ENCODE results near the gene GPR157.

The GPR157 gene

DNA sequence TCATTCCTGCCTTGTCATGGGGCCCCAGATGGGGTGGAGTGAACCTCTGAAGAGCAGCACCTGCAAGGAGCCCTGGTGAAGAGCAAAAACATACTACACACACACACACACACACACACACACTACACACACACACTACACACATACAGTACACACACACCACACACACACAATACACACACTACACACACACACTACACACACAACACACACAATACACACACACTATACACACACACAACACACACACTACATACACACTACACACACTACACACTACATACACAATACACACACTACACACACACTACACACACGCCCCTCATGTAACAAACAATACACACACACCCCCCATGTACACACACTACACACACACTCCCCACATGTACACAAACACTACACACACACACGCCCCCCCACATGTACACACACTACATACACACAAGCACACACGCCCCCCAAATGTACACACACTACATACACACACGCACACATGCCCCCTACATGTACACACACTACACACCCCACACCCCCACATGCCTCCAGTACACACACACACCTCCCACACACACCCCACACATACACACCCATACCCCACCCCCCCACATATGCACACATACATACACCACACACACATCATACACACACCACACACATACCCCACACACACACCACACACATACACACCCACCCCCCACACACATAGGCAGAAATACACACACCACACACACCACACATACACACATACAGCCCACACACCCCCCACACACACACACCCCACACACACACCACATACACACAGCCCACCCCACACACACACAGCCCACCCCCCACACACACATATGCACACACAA, 68.8 kb downstream of the GPR157 start:
- no peak for DNase-seq

DNA sequence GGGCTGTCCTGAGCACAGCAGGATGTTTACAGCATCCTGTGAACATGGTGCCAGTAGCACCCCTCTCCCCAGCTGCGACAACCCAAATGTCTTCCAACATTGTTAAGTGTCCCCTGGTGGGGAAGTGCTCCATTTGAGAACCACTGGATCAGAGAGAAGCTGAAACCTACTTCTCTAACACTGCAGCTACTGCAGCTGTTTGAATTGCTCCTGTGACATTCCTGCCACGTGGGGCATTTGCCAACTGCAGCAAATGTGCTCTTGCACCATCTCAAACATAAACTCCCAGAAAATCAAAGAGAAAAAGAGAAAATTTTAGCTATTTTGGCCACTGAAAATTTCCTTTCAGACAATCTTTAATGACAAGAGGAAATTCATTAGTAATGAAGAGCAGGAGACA, 70.4 kb downstream of the GPR157 start:
- DNase-seq: no peak

- DNase-seq: no peak
These were observed 71.1 kb downstream of the GPR157 start for GRCh38 chr1:9057851-9058250.

DNA sequence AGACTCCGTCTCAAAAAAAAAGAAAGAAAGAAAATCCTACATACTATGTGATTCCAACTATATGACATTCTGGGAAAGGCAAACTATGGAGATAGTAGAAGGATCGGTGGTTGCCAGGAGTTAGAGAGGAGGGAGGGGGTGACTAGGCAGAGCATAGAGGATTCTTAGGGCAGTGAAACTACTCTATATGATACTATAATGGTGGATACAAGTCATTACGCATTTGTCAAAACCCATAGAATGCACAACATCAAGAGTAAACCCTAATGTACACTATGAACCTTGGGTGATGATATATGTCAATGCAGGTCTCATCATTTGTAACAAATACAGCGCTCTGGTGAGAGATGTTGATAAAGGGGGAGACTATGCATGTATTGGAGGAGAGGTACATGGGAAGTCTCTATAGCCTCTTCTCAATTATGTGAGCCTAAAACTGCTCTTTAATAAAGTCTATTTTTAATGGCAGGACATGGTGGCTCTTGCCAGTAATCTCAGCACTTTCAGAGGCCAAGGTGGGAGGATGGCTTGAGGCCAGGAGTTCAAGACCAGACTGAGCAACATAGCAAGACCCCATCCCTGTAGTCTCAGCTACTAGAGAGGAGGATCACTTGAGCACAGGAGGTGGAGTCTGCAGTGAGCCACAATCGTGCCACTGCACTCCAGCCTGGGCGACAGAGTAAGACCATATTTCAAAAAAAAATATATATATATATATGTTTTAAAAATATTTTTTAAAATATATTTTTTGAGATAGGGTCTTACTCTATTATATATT, 76.4 kb downstream of the GPR157 start:
- DNase-seq: no peak

DNA sequence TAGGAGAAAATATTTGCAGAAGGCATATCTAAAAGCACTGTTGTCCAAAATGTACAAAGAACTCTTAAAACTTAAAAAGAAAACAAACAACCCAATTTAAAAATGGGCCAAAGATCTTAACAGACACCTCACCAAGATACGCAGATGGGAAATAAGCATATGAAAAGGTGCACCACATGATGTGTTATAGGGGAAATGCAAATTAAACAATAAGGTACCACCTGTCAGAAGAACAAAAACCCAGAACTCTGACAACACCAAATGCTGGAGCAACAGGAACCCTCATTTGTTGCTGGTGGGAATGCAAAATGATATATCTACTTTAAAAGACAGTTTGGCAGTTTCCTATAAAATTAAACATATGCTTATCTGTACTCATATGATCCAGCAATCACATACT, 77.5 kb downstream of the GPR157 start:
- DNase-seq: no peak

GRCh38 chr1:9050803-9051202, 78.1 kb downstream of the GPR157 start:
- no peak for DNase-seq
